Measurements from ENCODE around the gene IREB2.

DNA sequence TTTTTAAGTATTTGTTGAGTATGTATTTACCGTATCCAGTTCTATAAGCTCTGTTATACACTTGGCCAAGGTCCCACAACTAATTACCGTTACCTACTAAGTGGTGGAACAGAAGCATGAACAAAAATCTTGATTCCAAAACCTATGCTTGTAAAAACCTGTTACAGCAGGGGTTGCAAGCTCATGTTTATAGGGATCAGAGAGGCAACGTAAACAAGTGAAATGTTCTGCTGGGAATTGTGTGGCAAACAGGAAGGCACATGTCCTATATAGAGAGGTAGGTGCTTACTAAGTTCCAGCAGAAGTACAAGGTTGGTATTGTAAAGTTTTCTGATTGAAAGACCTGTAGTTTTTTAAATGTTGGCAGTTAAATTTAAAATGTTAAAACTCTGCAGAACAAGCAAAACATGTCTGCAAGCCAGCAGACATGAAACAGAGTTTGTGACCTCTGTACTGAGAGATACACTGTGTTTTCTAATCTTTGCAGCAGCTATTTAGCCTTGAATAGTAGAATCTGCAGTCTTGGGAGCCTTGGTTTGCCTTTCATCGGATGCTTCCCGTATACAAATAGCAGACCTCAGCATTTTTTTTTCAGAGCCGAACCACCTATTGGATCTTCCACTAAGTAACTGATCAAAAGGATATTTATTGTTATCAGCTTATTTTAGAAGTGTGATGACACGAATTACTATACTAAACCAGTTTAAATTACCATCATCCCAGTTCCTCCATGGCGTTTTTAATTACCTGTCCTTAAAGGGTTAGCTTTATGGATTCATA, 11.4 kb downstream of the IREB2 start:
- TF ChIP-seq, protein P1, sequence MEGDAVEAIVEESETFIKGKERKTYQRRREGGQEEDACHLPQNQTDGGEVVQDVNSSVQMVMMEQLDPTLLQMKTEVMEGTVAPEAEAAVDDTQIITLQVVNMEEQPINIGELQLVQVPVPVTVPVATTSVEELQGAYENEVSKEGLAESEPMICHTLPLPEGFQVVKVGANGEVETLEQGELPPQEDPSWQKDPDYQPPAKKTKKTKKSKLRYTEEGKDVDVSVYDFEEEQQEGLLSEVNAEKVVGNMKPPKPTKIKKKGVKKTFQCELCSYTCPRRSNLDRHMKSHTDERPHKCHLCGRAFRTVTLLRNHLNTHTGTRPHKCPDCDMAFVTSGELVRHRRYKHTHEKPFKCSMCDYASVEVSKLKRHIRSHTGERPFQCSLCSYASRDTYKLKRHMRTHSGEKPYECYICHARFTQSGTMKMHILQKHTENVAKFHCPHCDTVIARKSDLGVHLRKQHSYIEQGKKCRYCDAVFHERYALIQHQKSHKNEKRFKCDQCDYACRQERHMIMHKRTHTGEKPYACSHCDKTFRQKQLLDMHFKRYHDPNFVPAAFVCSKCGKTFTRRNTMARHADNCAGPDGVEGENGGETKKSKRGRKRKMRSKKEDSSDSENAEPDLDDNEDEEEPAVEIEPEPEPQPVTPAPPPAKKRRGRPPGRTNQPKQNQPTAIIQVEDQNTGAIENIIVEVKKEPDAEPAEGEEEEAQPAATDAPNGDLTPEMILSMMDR (IDR thresholded peaks at IDR 0.05): no peak
- TF ChIP-seq POLR2A (IDR thresholded peaks at IDR 0.05): no peak
